ENCODE data around the gene GLRB. TPM values are rescaled to one million over a fixed set of nuclear protein-coding genes. Genes with fewer than 3 reads are reported as not detected.
"Not testable (repeated sequence)": the region's sequence is repeated elsewhere in the genome, so short reads cannot be mapped to it uniquely, and the experiment has no call there.

GLRB gene
- 9.9 TPM for total RNA-seq
- long read RNA-seq, transcript GLRB-201 (10 exons, 3,126 nt): major isoform, 16 of 20 reads
- long read RNA-seq, partial matches to known transcripts: 1 of 20 reads
- long read RNA-seq, other reads (novel, unspliced or antisense): 0 of 20 reads

DNA sequence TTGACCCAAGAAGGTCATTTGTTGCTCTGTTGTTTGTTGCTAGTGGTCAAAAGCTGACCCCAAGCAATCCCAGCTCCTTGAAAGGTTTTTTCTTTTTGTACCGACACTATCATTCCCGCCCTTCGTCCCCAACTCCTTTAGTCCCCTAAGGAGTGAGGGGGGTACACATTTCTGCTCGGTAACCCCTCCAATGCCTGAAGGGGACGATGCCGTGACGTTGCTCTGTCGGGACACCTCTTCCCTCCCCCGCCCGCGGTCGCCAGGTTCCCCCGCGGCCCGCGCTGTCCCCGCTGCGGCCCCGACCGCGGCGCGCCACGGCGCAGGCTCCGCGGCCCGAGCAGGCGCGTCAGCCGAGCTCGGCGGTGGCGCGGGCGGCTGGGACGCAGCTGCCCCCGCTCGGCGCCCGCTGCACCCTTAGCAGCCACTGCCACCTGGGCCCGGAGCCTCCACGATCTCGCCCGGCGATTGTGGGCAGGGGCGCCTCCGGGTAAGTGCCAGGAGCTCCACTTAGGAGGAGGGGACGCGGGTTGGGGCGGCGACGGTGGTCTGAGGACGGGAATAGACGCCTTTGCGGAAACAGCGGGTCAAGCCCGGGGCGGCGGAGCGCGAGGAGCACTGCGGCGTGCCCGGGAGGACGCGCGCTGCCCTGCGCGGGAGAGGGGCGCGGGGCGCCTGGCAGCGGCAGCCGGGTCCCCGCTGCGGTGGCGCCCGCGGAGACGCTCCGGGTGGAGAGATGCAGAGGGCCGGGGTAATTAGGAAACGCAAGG, at the start of gene GLRB:
GLRB (plus strand) TSS at position 340 of the 767 bp plus-strand sequence. CDS start 1,875 bp downstream, outside the sequence.
- ATAC-seq (peak; percentile 92), DNase-seq (ENCODE audit: missing footprints) (no peak)
- intact Hi-C loops (cut with DNase I): no loop called here

GRCh38 chr4:157035471-157035870, 40.5 kb upstream of the GLRB start:
- ATAC-seq: no peak

DNA sequence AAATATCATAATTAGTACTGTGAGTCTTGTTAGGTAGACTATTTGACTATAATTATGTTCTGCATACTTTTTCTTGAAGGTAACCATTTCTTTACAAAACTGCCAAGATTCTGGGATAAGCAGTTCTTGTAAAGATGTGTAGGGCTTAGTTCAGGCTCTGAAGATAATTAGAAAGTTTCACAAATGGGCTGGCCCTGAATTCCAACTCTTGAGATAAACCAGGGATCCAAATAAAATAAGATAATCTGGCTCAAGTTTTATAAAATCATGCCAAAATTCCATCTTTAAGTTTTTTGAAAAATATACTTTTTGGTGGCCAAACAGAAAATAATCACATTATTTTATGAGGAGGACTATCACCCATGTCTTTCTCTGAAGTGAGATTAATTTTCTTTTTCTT, 35.5 kb upstream of the GLRB start:
- DNase-seq (ENCODE audit: missing footprints) (no peak), ATAC-seq (no peak)
- intact Hi-C loops (cut with DNase I): no loop called here

More at GRCh38 chr4:157035471-157035870, 40.5 kb upstream of the GLRB start:
- intact Hi-C loops (cut with DNase I): no loop called here
- DNase-seq (ENCODE audit: missing footprints): no peak

DNA sequence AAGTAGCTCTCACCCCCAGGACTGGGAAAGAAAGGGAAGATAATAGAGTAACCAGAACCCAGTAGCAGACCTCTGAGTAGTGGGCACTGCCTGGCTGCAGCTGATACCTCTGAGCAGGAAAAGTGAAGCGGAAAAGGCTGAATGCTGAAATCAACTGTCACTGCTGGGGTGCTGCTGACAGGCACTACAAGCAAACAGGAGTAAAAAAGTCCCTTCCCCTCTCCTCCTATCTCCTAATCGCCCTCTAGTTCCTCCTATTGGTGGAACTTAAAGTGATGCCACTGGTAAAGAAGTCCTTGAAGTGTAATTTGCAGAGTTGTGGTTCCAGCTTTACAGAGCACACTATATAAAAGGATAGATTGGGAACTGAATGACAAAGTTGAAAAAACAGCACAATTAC, 32.8 kb upstream of the GLRB start:
- intact Hi-C loops (cut with DNase I): no loop called here
- no peak for DNase-seq (ENCODE audit: missing footprints)
- no peak for ATAC-seq

GRCh38 chr4:157045507-157046127, 30.3 kb upstream of the GLRB start:
- DNase-seq (ENCODE audit: missing footprints) (no peak), ATAC-seq (peak; percentile 62)
- intact Hi-C loops (cut with DNase I): loop anchor here (5.0 kb wide), 2 partner anchors 73 to 568 kb away; partner anchors contain the start of gene PDGFC

DNA sequence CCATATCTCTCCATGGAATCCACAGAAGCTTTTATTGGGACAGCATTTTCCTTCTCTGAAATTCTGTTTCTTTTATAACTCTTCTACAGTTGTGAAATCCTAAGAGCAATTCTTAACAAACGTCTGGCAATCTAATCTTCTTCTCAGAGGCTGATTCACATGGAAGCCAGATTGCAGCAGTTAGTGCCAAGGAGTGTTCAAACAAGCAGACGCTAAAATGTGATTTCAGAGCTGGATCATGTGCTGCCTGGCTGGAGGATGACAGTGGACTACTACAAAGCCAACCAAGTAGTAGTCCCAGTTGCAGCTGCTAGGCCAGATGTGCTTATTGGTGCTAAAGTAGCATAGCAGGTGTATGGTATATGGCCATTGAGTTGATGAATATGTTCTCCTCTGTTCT, 27.7 kb upstream of the GLRB start:
- ATAC-seq (peak; percentile 65), DNase-seq (ENCODE audit: missing footprints) (peak; percentile 53)
- intact Hi-C loops (cut with DNase I): loop anchor here (5.0 kb wide), 2 partner anchors 76 to 571 kb away; partner anchors contain the start of gene PDGFC

GRCh38 chr4:157050561-157050960, 25.4 kb upstream of the GLRB start:
- ATAC-seq (no peak), DNase-seq (ENCODE audit: missing footprints) (no peak)
- intact Hi-C loops (cut with DNase I): no loop called here

- intact Hi-C loops (cut with DNase I): no loop called here
- no peak for DNase-seq (ENCODE audit: missing footprints)
- ATAC-seq: no peak
Observed at GRCh38 chr4:157052429-157053040, 23.4 kb upstream of the GLRB start.

- ATAC-seq (no peak), DNase-seq (ENCODE audit: missing footprints) (no peak)
- intact Hi-C loops (cut with DNase I): no loop called here
Observed at GRCh38 chr4:157057218-157057617, 18.7 kb upstream of the GLRB start.

GRCh38 chr4:157058899-157059298, 17.1 kb upstream of the GLRB start:
- DNase-seq (ENCODE audit: missing footprints); ATAC-seq; intact Hi-C loops (cut with DNase I): not testable (repeated sequence)

DNA sequence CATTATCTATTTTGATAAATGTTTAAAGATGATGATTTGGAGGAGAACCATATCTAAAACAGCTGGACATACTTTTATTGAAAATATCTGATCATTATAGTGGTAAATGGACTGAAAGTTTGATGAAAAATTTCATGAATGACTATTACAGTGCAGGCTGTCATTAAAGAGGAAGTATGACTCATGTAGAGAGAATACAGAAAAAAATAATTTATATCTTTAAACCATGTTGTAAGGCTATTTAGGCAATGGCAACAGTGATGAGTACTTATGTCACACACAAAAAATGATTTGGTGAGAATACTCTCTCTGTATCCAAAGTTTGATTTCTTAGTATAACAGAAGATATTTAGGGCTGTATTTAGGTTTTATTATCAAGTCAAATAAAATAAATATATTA, 3.9 kb upstream of the GLRB start:
- ATAC-seq: no peak
- DNase-seq (ENCODE audit: missing footprints): no peak
- intact Hi-C loops (cut with DNase I): no loop called here

GRCh38 chr4:157075401-157075800, 549 bp upstream of the GLRB start:
- intact Hi-C loops (cut with DNase I): no loop called here
- ATAC-seq (no peak), DNase-seq (ENCODE audit: missing footprints) (no peak)

GRCh38 chr4:157076578-157076947, 613 bp downstream of the GLRB start:
- DNase-seq (ENCODE audit: missing footprints) (no peak), ATAC-seq (no peak)

DNA sequence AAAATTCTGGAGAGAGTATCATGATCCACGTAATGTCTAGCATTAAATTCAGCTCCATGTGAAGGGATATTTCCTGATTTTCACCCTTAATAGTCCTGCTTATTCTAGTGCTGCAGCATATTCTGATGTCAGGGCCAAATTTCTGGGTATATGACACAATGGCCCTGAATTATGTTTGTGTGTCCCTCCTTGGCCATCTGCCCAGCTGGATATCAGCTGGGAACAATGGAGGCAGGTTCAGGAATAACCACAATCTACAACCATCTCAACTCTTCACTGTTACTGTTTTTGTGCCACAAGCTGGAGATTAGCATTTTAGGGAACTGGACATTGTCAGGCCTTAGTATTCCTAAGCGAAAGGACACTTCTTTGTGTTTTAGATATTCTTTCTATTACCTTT, 3.5 kb downstream of the GLRB start:
- DNase-seq (ENCODE audit: missing footprints) (no peak), ATAC-seq (no peak)
- intact Hi-C loops (cut with DNase I): no loop called here

More at GRCh38 chr4:157076578-157076947, 613 bp downstream of the GLRB start:
- intact Hi-C loops (cut with DNase I): no loop called here

GRCh38 chr4:157080605-157081004, 4.7 kb downstream of the GLRB start:
- no peak for ATAC-seq

GRCh38 chr4:157095716-157096115, 19.8 kb downstream of the GLRB start:
- intact Hi-C loops (cut with DNase I): no loop called here
- ATAC-seq (no peak), DNase-seq (ENCODE audit: missing footprints) (no peak)

More at GRCh38 chr4:157080605-157081004, 4.7 kb downstream of the GLRB start:
- DNase-seq (ENCODE audit: missing footprints): no peak
- intact Hi-C loops (cut with DNase I): no loop called here

GRCh38 chr4:157096439-157096838, 20.5 kb downstream of the GLRB start:
- ATAC-seq (no peak), DNase-seq (ENCODE audit: missing footprints) (no peak)
- intact Hi-C loops (cut with DNase I): no loop called here

DNA sequence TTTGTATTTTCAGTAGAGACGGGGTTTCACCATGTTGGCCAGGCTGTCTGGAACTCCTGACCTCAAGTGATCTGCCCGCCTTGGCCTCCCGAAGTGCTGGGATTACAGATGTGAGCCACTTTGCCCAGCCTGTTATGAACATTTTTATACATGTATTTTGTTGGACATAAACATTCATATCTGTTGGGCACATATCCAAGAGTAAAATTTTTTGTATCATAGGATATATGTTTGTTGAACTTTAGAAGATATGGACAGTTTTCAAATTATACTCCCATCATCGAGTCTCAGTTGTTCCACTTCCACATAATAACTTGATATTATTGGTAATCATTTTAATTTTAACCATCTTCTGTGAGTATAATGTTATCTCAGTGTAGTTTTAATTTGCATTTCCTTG, 23.6 kb downstream of the GLRB start:
- ATAC-seq (no peak), DNase-seq (ENCODE audit: missing footprints) (no peak)
- intact Hi-C loops (cut with DNase I): no loop called here

- ATAC-seq: no peak
- no peak for DNase-seq (ENCODE audit: missing footprints)
- intact Hi-C loops (cut with DNase I): no loop called here
Observed at GRCh38 chr4:157104541-157104940, 28.6 kb downstream of the GLRB start.

- ATAC-seq (no peak), DNase-seq (ENCODE audit: missing footprints) (no peak)
- intact Hi-C loops (cut with DNase I): no loop called here
Observed at GRCh38 chr4:157114671-157115070, 38.7 kb downstream of the GLRB start.

Measured in Right ventricle myocardium inferior (tissue), 1 donor.